Left lung (tissue), 10 donors: Measurements from ENCODE around the gene CHRNB1. TPM values are rescaled to one million over a fixed set of nuclear protein-coding genes. Genes with fewer than 3 reads are reported as not detected.

ENCODE experiments used
- ATAC-seq: fragments of 200-7000 bp; cut with Tn5 transposase; one replicate; pipeline ENCODE4 v1.9.1; 2020; ENCODE audit warnings: moderate library complexity
- DNase-seq, 4 donors: peaks; one replicate each; pipeline ENCODE4 v3.0.0-alpha.2; 2013 to 2020
- H3K27ac ChIP-seq, 2 donors: fragments of 200-600 bp; sonication (generic) in 1 of 2; one replicate each; pipeline versions ENCODE4 v1.5.0 to v1.8.0; 2020 to 2021
- H3K27me3 ChIP-seq, 2 donors: fragments of 200-600 bp; sonication (generic) in 1 of 2; one replicate each; pipeline versions ENCODE4 v1.5.0 to v1.8.0; 2020 to 2021
- H3K36me3 ChIP-seq, 2 donors: fragments of 200-600 bp; sonication (generic) in 1 of 2; one replicate each; pipeline versions ENCODE4 v1.5.0 to v1.8.0; 2020 to 2021
- H3K4me1 ChIP-seq, 2 donors: fragments of 200-600 bp; one replicate each; pipeline ENCODE4 v1.8.0; 2021
- H3K4me3 ChIP-seq, 2 donors: fragments of 200-600 bp; sonication (generic) in 1 of 2; one replicate each; pipeline versions ENCODE4 v1.5.0 to v1.8.0; 2020 to 2021; ENCODE audit warnings: mild to moderate bottlenecking in 1 of 2
- H3K9me3 ChIP-seq, 2 donors: fragments of 200-600 bp; sonication (generic) in 1 of 2; one replicate each; pipeline versions ENCODE4 v1.5.0 to v1.8.0; 2020 to 2021
- intact Hi-C, 2 donors: fragments of 100-400 bp; cut with DNase I; formaldehyde crosslinking; loops; one replicate each; pipeline versions ENCODE4 v1.11.2 to v1.14.2; 2022
- polyA plus RNA-seq, 6 donors: library from polyadenylated mRNA; unstranded; fragments of 120-200 nt; gene quantifications; one replicate each; pipeline ENCODE4 v1.2.1, GENCODE V29; 2013; ENCODE audit not compliant: insufficient read length in 6 of 6
- total RNA-seq, 2 donors: library from RNA; stranded (reverse); fragmentation: NEBNext Ultra II Directional; extraction: Animal tissue kit (Norgen Biotek cat#: 25700); gene quantifications; one replicate each; pipeline ENCODE4 v1.2.1, GENCODE V29; 2021
- TF ChIP-seq, protein P1 (sequence below), 2 donors: fragments of 200-600 bp; sonication (generic) in 1 of 2; IDR thresholded peaks; one replicate each; pipeline versions ENCODE4 v1.5.0 to v1.8.0; 2021; ENCODE audit warnings: antibody characterized with exemption in 2 of 2
- donor health status: DM: no; HTN: yes; CAD: no.
- donor health status: DM: no; HTN: no; CAD: no.

The CHRNB1 gene
- total and polyA plus RNA-seq, 8 donors, result 7.0 to 12.1 (median 9.9) TPM

DNA sequence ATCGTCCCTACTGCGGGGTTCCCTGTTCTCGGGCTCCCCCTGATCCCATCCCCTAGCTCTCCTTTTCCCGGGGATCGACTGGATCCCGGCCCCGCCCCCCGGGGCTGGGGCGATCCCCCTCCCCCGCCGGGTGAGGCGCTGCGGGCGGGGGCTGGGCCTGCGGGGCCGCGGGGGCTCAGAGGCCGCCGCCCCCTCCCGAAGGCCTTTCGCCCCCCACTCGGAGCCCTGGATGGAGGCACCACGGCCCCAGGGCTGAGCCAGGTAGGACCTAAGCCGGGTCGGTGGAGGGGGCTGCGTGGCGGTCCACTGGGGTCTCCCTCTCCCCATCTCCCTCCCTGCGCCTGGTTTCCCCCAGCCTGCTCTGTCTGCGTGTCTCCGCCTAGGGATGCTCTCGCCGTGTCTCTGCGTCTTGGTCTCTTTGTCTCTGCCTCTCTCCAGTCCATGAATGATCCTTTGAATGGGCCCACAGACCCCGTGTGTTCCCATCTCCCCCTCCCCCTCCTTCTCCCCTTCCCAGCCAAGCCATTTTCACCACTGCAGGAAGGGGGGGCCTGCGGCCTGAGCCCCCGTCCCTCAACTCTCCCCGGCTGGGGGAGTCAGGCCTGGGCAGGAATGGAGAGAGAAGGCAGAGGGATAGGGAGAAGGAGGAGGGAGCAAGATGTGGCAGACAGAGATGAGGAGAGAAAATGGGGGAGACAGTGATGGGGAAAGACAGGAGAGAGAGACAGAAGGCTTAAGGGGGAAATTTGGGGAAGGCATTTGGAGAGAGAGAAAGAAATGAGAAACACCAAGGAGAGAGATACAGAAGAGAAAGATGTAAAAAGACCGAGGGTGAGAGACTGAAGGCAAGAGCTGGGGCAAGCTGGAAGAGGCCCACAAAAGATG, 39.3 kb upstream of the CHRNB1 start:
- intact Hi-C loops, result no loop called here
- Histone ChIP-seq H3K9me3 (no peaks in the 10 kb centered on the region), H3K27me3 (peaks cover 0 to 37% of the 10 kb centered on the region in 2 donors), H3K27ac (peak overlapping the region; percentile 87), H3K4me3 (peak overlapping the region; percentile 59 to 61), H3K36me3 (no peaks in the 10 kb centered on the region), H3K4me1 (peaks cover 7 to 26% of the 10 kb centered on the region in 2 donors)
- TF ChIP-seq, protein P1, sequence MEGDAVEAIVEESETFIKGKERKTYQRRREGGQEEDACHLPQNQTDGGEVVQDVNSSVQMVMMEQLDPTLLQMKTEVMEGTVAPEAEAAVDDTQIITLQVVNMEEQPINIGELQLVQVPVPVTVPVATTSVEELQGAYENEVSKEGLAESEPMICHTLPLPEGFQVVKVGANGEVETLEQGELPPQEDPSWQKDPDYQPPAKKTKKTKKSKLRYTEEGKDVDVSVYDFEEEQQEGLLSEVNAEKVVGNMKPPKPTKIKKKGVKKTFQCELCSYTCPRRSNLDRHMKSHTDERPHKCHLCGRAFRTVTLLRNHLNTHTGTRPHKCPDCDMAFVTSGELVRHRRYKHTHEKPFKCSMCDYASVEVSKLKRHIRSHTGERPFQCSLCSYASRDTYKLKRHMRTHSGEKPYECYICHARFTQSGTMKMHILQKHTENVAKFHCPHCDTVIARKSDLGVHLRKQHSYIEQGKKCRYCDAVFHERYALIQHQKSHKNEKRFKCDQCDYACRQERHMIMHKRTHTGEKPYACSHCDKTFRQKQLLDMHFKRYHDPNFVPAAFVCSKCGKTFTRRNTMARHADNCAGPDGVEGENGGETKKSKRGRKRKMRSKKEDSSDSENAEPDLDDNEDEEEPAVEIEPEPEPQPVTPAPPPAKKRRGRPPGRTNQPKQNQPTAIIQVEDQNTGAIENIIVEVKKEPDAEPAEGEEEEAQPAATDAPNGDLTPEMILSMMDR (IDR thresholded peaks at IDR 0.05), result no peak
- peak in 1 of 4 donors; percentile 22 for DNase-seq
- ATAC-seq, result no peak

DNA sequence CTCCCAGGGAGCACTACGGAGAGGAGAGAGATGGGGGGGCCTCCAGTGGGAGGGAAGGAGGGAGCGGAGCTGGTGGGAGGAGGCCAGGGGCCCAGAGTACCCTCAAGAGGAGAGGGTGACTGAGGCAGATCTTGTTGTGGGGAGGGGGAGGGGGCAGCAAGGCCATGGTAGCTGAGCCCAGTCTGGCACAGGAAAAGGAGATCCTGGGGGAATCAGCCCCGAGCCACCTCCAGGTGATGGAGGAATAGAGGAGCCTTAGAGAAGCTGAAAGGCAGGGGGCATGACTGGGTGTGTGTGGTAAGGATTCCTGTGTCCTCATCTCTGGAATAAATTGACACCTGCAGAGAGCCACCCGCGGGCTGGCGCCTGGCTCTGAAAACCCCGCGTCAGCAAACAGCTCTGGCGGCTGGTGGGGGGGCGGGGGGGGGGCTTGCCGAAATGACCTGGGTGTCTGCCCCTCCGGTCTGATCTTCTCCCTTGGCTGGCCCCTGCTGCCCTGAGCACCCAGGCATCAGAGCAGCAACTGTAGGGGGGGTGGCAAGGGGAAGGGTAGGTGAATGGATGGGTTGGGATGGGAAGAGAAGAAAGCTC, 38.5 kb upstream of the CHRNB1 start:
- no peak overlapping the region for H3K27ac ChIP-seq
- intact Hi-C loops, result no loop called here
- DNase-seq, result no peak

DNA sequence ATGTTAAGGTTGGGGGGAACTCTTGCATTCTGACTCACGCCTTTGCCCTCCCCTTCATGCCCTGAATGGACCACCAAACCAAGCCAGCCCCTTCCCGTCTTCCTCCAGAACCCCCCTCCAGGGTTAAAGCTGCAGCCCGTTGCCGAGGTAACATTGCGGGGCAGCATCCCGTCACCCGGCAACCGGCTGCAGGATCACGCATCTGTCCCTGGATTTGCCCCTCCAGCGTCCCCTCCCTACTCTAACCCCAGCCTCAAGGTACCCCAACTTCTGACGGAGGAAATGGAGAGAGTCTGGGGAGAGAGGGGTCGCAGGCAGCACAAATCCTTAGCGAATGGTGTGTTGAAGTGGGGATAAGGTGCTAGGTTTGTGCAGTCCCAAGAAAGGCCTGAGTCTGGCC, 37.8 kb upstream of the CHRNB1 start:
- Histone ChIP-seq H3K4me3 (no peak overlapping the region), H3K4me1 (peaks cover 7 to 26% of the 10 kb centered on the region in 2 donors), H3K27me3 (peaks cover 0 to 37% of the 10 kb centered on the region in 2 donors), H3K9me3 (no peaks in the 10 kb centered on the region), H3K36me3 (no peaks in the 10 kb centered on the region), H3K27ac (no peak overlapping the region)
- ATAC-seq (no peak), DNase-seq (no peak)
- intact Hi-C loops, result no loop called here
- TF ChIP-seq, protein P1 (IDR thresholded peaks at IDR 0.05), result no peak

More for the DNA sequence above, 38.5 kb upstream of the CHRNB1 start:
- ATAC-seq, result no peak
- H3K36me3 ChIP-seq, result no peaks in the 10 kb centered on the region
- TF ChIP-seq, protein P1 (IDR thresholded peaks at IDR 0.05), result no peak
- H3K9me3 ChIP-seq, result no peaks in the 10 kb centered on the region
- H3K4me1 ChIP-seq, result peaks cover 7 to 26% of the 10 kb centered on the region in 2 donors
- no peak overlapping the region for H3K4me3 ChIP-seq
- peaks cover 0 to 37% of the 10 kb centered on the region in 2 donors for H3K27me3 ChIP-seq

DNA sequence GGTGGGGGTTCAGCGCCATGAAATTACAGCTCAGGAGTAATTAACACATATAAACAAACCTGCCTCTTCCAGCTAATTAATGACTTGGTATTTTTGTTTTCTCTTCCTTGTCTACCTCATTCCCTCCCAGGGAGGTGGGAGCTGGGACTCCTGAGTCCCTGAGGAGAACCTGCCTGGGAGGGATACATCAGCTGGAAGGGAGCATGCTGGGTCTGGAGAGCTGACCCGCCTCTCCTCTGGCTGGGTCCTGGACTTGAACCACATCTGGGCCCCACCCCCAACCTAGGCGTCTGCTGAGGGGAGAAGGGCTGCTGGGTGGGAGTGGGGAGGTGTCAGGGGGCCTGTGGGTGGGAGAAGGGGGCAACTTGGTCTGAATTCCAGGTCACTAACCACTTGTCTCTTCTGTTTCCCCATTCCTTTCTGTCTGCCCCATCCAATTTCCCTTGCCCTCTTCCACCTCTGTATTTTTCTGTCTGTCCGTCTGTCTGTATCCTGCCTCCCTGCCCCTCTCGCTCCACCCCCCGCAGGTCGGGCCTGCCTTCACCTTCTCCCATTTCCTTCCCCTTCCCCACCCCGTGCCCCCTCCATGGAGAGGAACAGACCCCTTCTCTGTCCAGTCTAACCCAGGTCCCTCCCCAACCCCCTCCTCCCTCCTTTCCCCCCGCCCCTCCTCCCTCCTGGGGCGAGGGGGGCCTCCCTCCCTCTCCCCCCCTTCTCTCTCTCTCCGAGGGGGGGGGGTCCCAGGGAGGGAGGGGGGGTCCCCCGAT, 37.2 kb upstream of the CHRNB1 start, which contains the start of gene NLGN2:
TSS of gene NLGN2 (plus strand) at position 361 of the 767 bp plus-strand sequence. CDS start 411 bp downstream, outside the sequence.
- H3K27ac ChIP-seq, result no peak within 1 kb of the TSS
- H3K9me3 ChIP-seq, result no peaks in the 10 kb centered on the region
- peaks cover 0 to 37% of the 10 kb centered on the region in 2 donors for H3K27me3 ChIP-seq
- DNase-seq (no peak), ATAC-seq (no peak)
- H3K4me1 ChIP-seq, result peaks cover 6 to 21% of the 10 kb centered on the region in 2 donors
- intact Hi-C loops, result no loop called here
- H3K36me3 ChIP-seq, result no peaks in the 10 kb centered on the region
- H3K4me3 ChIP-seq, result no peak within 1 kb of the TSS
- TF ChIP-seq, protein P1 (IDR thresholded peaks at IDR 0.05), result no peak
